Aorta (tissue), 5 donors: ENCODE data around the gene ILK. TPM values are rescaled to one million over a fixed set of nuclear protein-coding genes. Genes with fewer than 3 reads are reported as not detected.

Experiments used
- ATAC-seq: fragments of 200-7000 bp; cut with Tn5 transposase; one replicate; pipeline ENCODE4 v1.9.1; 2022; ENCODE audit warnings: moderate library complexity; ENCODE audit not compliant: low FRiP score
- DNase-seq, 2 donors: peaks; one replicate each; pipeline ENCODE4 v3.0.0-alpha.2; 2020
- H3K27ac ChIP-seq, 2 donors: one replicate each; pipeline ENCODE4 v1.5.1; 2013; ENCODE audit warnings: low read length in 2 of 2, mild to moderate bottlenecking in 2 of 2, moderate library complexity in 2 of 2, control low read depth in 1 of 2, inconsistent platforms in 1 of 2, low read depth in 1 of 2
- H3K27me3 ChIP-seq, 2 donors: one replicate each; pipeline ENCODE4 v1.6.1; 2013; ENCODE audit warnings: control low read depth in 1 of 2, low read length in 1 of 2, mild to moderate bottlenecking in 1 of 2, moderate library complexity in 1 of 2; ENCODE audit not compliant: insufficient read depth in 2 of 2, control insufficient read depth in 1 of 2
- H3K36me3 ChIP-seq, 2 donors: one replicate each; pipeline ENCODE4 v1.6.1; 2013; ENCODE audit warnings: control low read depth in 1 of 2, low read length in 1 of 2, mild to moderate bottlenecking in 1 of 2; ENCODE audit not compliant: insufficient read depth in 2 of 2, control insufficient read depth in 1 of 2
- H3K4me1 ChIP-seq, 2 donors: one replicate each; pipeline ENCODE4 v1.6.1; 2013; ENCODE audit warnings: low read length in 2 of 2, control low read depth in 1 of 2, mild to moderate bottlenecking in 1 of 2, moderate library complexity in 1 of 2; ENCODE audit not compliant: insufficient read depth in 2 of 2, control insufficient read depth in 1 of 2
- H3K4me3 ChIP-seq, 2 donors: one replicate each; pipeline ENCODE4 v1.5.1; 2013; ENCODE audit warnings: low read length in 2 of 2, control low read depth in 1 of 2, mild to moderate bottlenecking in 1 of 2
- H3K9me3 ChIP-seq: one replicate; pipeline ENCODE4 v1.6.1; 2013; ENCODE audit warnings: mild to moderate bottlenecking, low read length; ENCODE audit not compliant: control insufficient read depth
- WGBS, 2 donors: extraction: QIAGEN DNeasy Blood & Tissue Kit; methylation state at CpG; one replicate each; pipeline ENCODE4 v1.1.7; 2013; 5-methylcytosine and 5-hydroxymethylcytosine counted together
- intact Hi-C, 2 donors: fragments of 100-400 bp; cut with DNase I; formaldehyde crosslinking; loops; one replicate each; pipeline versions ENCODE4 v1.14.2 to v1.15.0; 2022
- polyA plus RNA-seq, 2 donors: library from polyadenylated mRNA; stranded (reverse); fragments of 200-250 nt; gene quantifications; one replicate each; pipeline ENCODE4 v1.2.3, GENCODE V29; 2013
- total RNA-seq, 2 donors: library from RNA; stranded (reverse); fragmentation: NEBNext Ultra II Directional; extraction: Animal tissue kit (Norgen Biotek cat#: 25700); gene quantifications; one replicate each; pipeline ENCODE4 v1.2.1, GENCODE V29; 2021
- donor health status: healthy with polysubstance abuse.
- donor health status: Bipolar disorder and iron deficiency.
- donor health status: DM: no; HTN: no; CAD: no.
- donor health status: DM: no; HTN: no; CAD: no.
- donor health status: DM: yes; HTN: yes; CAD: no.

Gene ILK
- total and polyA plus RNA-seq, 4 donors: 287 to 562 (median 431) TPM

GRCh38 chr11:6599881-6600390, 3.6 kb upstream of the ILK start:
- Histone ChIP-seq H3K9me3 (no peaks in the 10 kb centered on the region), H3K4me3 (no peak overlapping the region), H3K4me1 (peaks cover 2 to 3% of the 10 kb centered on the region in 2 donors), H3K27me3 (no peaks in the 10 kb centered on the region), H3K27ac (no peak overlapping the region), H3K36me3 (peaks cover 0 to 19% of the 10 kb centered on the region in 2 donors)
- 82 to 84% methylated on average over 2 of the region's 2 CpGs for WGBS, 2 donors
- no peak for DNase-seq
- ATAC-seq: no peak
- intact Hi-C loops: loop anchor here (5.0 kb wide), 3 partner anchors 63 to 83 kb away; partner anchors contain the start of gene MRPL17 (in 1 of the 2)

GRCh38 chr11:6601041-6601461, 2.5 kb upstream of the ILK start:
- WGBS, 2 donors: 94 to 95% methylated on average over 13 of the region's 13 CpGs
- H3K36me3 ChIP-seq: peaks cover 0 to 16% of the 10 kb centered on the region in 2 donors
- H3K27me3 ChIP-seq: no peaks in the 10 kb centered on the region
- no peaks in the 10 kb centered on the region for H3K9me3 ChIP-seq
- intact Hi-C loops: loop anchor here in 1 of 2 donors (5.0 kb wide), 1 partner anchor 81 kb away; the partner anchor contains the start of gene MRPL17
- no peak overlapping the region for H3K27ac ChIP-seq
- H3K4me1 ChIP-seq: peaks cover 0 to 2% of the 10 kb centered on the region in 2 donors
- H3K4me3 ChIP-seq: no peak overlapping the region
- ATAC-seq (no peak), DNase-seq (no peak)

DNA sequence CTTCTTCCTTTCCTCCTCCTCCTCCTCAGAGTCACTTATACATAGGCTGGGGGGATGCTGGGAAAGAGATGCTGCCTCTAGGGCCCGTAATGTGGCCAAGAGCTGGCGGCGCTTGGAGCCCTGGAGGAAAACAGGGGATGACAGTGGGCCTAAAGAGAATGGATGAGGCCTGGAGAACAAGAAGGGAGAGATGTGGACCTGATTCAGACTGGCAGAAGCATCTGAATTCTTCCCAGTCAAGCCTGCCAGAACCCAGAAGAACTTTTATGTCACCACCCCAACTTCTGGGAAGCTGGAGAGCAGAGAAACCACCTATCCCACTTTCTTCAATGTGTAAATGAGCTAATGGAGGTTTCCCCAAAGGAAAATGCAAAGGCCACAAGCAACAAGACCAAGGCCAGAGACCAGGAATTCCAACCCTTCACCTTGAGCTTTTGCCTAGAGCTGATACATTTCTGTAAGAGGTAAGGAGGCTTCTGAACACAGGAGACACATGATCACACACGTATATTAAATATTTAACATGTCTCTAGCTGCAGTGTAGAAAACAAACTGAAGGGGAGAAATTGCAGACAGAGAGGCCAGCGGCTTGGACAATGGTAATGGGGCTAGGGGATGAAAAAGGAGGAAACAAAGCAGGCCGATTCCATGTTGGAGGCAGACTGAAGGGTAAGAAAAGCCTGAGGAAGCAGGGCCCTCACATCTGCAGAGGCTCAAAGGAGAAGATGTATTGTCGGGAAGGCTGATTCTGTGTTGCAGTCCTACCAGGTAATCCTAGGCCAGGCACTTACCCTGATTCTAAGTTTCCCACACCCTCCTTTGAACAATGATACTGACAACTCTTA, 1.3 kb upstream of the ILK start:
- Histone ChIP-seq H3K4me1 (no peaks in the 10 kb centered on the region), H3K36me3 (peaks cover 0 to 16% of the 10 kb centered on the region in 2 donors), H3K4me3 (peak overlapping the region; percentile 51 to 59), H3K27ac (no peak overlapping the region), H3K9me3 (no peaks in the 10 kb centered on the region), H3K27me3 (no peaks in the 10 kb centered on the region)
- intact Hi-C loops: loop anchor here in 1 of 2 donors (5.0 kb wide), 1 partner anchor 80 kb away; the partner anchor contains the start of gene MRPL17
- ATAC-seq: no peak
- no peak for DNase-seq
- 55 to 59% methylated on average over 7 of the region's 7 CpGs for WGBS, 2 donors

- H3K9me3 ChIP-seq: no peaks in the 10 kb centered on the region
- H3K4me3 ChIP-seq: peak overlapping the region; percentile 80 to 92
- H3K27ac ChIP-seq: peak overlapping the region; percentile 98
- no peaks in the 10 kb centered on the region for H3K27me3 ChIP-seq
- 0 to 1% methylated on average over 20 of the region's 20 CpGs for WGBS, 2 donors
- DNase-seq (peak in 1 of 2 donors; percentile 67), ATAC-seq (peak; percentile 70)
- H3K4me1 ChIP-seq: peaks cover 7 to 12% of the 10 kb centered on the region in 2 donors
- intact Hi-C loops: loop anchor here in 1 of 2 donors (5.0 kb wide), 1 partner anchor 78 kb away; the partner anchor contains the start of gene MRPL17
- peaks cover 0 to 21% of the 10 kb centered on the region in 2 donors for H3K36me3 ChIP-seq
Observed at GRCh38 chr11:6604081-6604626, 580 bp downstream of the ILK start.

- H3K9me3 ChIP-seq: no peaks in the 10 kb centered on the region
- H3K27ac ChIP-seq: peak overlapping the region; percentile 43 to 98
- peak overlapping the region; percentile 80 to 92 for H3K4me3 ChIP-seq
- DNase-seq: no peak
- H3K27me3 ChIP-seq: no peaks in the 10 kb centered on the region
- ATAC-seq: no peak
- WGBS, 2 donors: 1% methylated on average over 3 of the region's 3 CpGs
- H3K36me3 ChIP-seq: peaks cover 0 to 25% of the 10 kb centered on the region in 2 donors
- intact Hi-C loops: loop anchor here in 1 of 2 donors (5.0 kb wide), 2 partner anchors 53 to 78 kb away; partner anchors contain the start of genes DCHS1 and MRPL17
- H3K4me1 ChIP-seq: peaks cover 7 to 12% of the 10 kb centered on the region in 2 donors
Observed at GRCh38 chr11:6604790-6605189, 1.2 kb downstream of the ILK start.

GRCh38 chr11:6606471-6607189, 3.1 kb downstream of the ILK start:
- Histone ChIP-seq H3K36me3 (peaks cover 3 to 21% of the 10 kb centered on the region in 2 donors), H3K9me3 (no peaks in the 10 kb centered on the region), H3K4me1 (peaks cover 7 to 12% of the 10 kb centered on the region in 2 donors), H3K27ac (peak overlapping the region; percentile 95 to 99), H3K27me3 (no peaks in the 10 kb centered on the region), H3K4me3 (peak overlapping the region; percentile 9 to 47)
- ATAC-seq (peak; percentile 89), DNase-seq (peak; percentile 97 to 98)
- WGBS, 2 donors: 1% methylated on average over 11 of the region's 11 CpGs
- intact Hi-C loops: loop anchor here in 1 of 2 donors (5.0 kb wide), 1 partner anchor 51 kb away; the partner anchor contains the start of gene DCHS1

- Histone ChIP-seq H3K27ac (peak overlapping the region; percentile 88 to 91), H3K9me3 (no peaks in the 10 kb centered on the region), H3K4me3 (no peak overlapping the region), H3K4me1 (peaks cover 7 to 12% of the 10 kb centered on the region in 2 donors), H3K36me3 (peaks cover 3 to 21% of the 10 kb centered on the region in 2 donors), H3K27me3 (no peaks in the 10 kb centered on the region)
- intact Hi-C loops: loop anchor here in 1 of 2 donors (5.0 kb wide), 1 partner anchor 50 kb away; the partner anchor contains the start of gene DCHS1
- ATAC-seq (no peak), DNase-seq (no peak)
Observed at GRCh38 chr11:6607190-6607795, 3.7 kb downstream of the ILK start.
